Suprapubic skin (tissue), 4 donors: ENCODE results near the gene SYDE1. TPM values are rescaled to one million over a fixed set of nuclear protein-coding genes. Genes with fewer than 3 reads are reported as not detected.

Experiments
- DNase-seq, 2 donors: peaks; one replicate each; pipeline ENCODE4 v3.0.0-alpha.2; 2019; ENCODE audit warnings: low spot score in 2 of 2
- H3K27ac ChIP-seq: fragments of 200-600 bp; sonication (generic); one replicate; pipeline ENCODE4 v1.5.1; 2019
- H3K27me3 ChIP-seq: fragments of 200-600 bp; sonication (generic); one replicate; pipeline ENCODE4 v1.5.1; 2019
- H3K36me3 ChIP-seq: fragments of 200-600 bp; sonication (generic); one replicate; pipeline ENCODE4 v1.5.1; 2019
- H3K4me1 ChIP-seq: fragments of 200-600 bp; sonication (generic); one replicate; pipeline ENCODE4 v1.5.1; 2019
- H3K4me3 ChIP-seq: fragments of 200-600 bp; sonication (generic); one replicate; pipeline ENCODE4 v1.5.1; 2019; ENCODE audit warnings: mild to moderate bottlenecking
- H3K9me3 ChIP-seq: fragments of 200-600 bp; sonication (generic); one replicate; pipeline ENCODE4 v1.5.1; 2019
- EP300 ChIP-seq: sonication (generic); formaldehyde crosslinking; IDR thresholded peaks from one replicate; pipeline ENCODE4 v1.6.1; 2017; ENCODE audit warnings: antibody characterized with exemption
- POLR2A ChIP-seq, 2 donors: fragments of 450-650 bp; IDR thresholded peaks; one replicate each; pipeline ENCODE4 v1.6.1; 2017; ENCODE audit warnings: antibody characterized with exemption in 2 of 2, mild to moderate bottlenecking in 2 of 2, moderate library complexity in 2 of 2
- POLR2AphosphoS5 ChIP-seq, 3 donors: sonication (generic); formaldehyde crosslinking; IDR thresholded peaks; one replicate each; pipeline ENCODE4 v1.6.1; 2017; ENCODE audit warnings: antibody characterized with exemption in 3 of 3
- WGBS: methylation state at CpG from one replicate; pipeline ENCODE4 v1.1.5; 2018; 5-methylcytosine and 5-hydroxymethylcytosine counted together
- total RNA-seq, 4 donors: library from RNA; depleted of rRNA; stranded (reverse); fragments of >200 nt; gene quantifications; one replicate each; pipeline ENCODE4 v1.1.0, GENCODE V29; 2016
- TF ChIP-seq, protein P1 (sequence below), 2 donors: fragments of 200-600 bp in 1 of 2; fragments of 450-650 bp in 1 of 2; sonication (generic) in 1 of 2; IDR thresholded peaks; one replicate each; pipeline ENCODE4 v1.5.1; 2016 to 2019; ENCODE audit warnings: antibody characterized with exemption in 2 of 2, mild to moderate bottlenecking in 1 of 2, moderate library complexity in 1 of 2

The SYDE1 gene
- total RNA-seq, 4 donors from 2014 or later = 3.8 to 17.8 (median 6.8) TPM

DNA sequence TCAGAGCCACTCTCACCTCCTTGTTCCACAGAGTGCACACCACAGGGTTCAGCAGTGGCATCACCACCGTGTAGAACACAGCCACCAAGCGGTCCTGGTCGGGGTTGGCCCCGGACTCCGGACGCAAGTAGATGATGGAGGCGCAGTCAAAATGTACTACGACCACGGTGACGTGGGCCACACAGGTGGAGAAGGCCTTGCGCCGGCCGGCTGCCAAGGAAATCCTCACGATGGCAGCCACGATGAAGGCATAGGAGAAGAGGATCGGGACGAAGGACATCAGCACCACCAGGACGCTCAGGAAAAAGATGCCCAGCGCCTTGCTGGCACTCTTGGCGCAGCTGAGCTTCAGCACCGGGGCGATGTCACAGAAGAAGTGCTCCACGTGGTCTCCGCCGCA, 33.9 kb downstream of the SYDE1 start:
- DNase-seq = no peak
- Histone ChIP-seq H3K4me1 (peaks cover 2% of the 10 kb centered on the region), H3K27ac (no peak overlapping the region), H3K27me3 (no peaks in the 10 kb centered on the region), H3K36me3 (no peaks in the 10 kb centered on the region), H3K4me3 (no peak overlapping the region), H3K9me3 (no peaks in the 10 kb centered on the region)
- 87% methylated on average over 22 of the region's 25 CpGs for whole genome bisulfite sequencing
- TF ChIP-seq POLR2AphosphoS5 (IDR thresholded peaks at IDR 0.05) (no peak), EP300 (no peak), POLR2A (IDR thresholded peaks at IDR 0.05) (no peak)
- TF ChIP-seq, protein P1, sequence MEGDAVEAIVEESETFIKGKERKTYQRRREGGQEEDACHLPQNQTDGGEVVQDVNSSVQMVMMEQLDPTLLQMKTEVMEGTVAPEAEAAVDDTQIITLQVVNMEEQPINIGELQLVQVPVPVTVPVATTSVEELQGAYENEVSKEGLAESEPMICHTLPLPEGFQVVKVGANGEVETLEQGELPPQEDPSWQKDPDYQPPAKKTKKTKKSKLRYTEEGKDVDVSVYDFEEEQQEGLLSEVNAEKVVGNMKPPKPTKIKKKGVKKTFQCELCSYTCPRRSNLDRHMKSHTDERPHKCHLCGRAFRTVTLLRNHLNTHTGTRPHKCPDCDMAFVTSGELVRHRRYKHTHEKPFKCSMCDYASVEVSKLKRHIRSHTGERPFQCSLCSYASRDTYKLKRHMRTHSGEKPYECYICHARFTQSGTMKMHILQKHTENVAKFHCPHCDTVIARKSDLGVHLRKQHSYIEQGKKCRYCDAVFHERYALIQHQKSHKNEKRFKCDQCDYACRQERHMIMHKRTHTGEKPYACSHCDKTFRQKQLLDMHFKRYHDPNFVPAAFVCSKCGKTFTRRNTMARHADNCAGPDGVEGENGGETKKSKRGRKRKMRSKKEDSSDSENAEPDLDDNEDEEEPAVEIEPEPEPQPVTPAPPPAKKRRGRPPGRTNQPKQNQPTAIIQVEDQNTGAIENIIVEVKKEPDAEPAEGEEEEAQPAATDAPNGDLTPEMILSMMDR (IDR thresholded peaks at IDR 0.05) = no peak

DNA sequence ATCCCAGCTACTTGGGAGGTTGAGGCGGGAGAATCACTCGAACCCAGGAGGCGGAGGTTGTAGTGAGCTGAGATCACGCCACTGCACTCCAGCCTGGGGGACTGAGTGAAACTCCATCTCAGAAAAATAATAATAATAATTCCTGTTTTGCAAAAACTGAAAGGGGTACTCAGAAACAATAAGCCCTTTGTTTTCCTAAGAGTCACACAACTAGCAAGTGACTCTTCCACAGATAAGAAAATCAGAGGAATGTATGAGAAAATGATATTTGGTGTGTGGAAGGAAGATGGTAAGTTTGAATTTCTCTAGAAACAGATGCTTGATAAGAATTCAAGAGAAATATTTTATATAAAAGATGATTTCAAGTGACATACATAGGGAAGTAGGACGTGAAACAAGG, 35.1 kb downstream of the SYDE1 start:
- TF ChIP-seq EP300 = no peak
- no peak for TF ChIP-seq POLR2AphosphoS5 (IDR thresholded peaks at IDR 0.05)
- no peak for TF ChIP-seq POLR2A (IDR thresholded peaks at IDR 0.05)
- TF ChIP-seq, protein P1 (IDR thresholded peaks at IDR 0.05) = no peak
- H3K4me1 ChIP-seq = no peaks in the 10 kb centered on the region
- H3K36me3 ChIP-seq = no peaks in the 10 kb centered on the region
- H3K27me3 ChIP-seq = no peaks in the 10 kb centered on the region
- DNase-seq = no peak
- H3K4me3 ChIP-seq = no peak overlapping the region
- no peaks in the 10 kb centered on the region for H3K9me3 ChIP-seq
- 87% methylated on average over 5 of the region's 5 CpGs for WGBS
- no peak overlapping the region for H3K27ac ChIP-seq

DNA sequence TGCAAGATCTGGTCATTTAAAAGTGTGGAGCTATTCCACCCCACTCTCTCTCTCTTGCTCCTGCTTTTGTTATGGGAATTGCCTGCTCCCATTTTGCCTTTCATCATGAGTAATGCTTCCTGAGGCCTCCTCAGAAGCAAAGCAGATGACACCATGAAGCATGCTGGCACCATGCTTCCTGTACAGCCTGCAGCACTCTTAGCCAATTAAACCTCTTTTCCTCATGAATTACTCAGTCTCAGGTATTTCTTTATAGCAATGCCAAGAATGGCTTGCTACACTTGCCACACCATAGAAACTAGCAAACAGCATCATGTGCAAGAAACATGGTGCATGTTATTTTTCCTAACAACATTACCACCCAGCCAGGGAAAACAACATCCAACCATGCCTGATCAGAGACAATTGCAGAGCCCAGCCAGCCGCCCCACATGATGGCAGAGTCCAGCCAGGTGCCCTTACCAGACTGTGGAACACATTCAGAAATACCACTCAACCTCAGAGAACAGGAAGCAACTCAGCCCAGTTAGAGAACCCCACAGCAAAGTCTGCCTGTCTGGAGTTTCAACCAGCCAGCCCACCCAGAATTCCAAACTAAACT, 36.9 kb downstream of the SYDE1 start:
- Histone ChIP-seq H3K27ac (no peak overlapping the region), H3K36me3 (no peaks in the 10 kb centered on the region), H3K4me3 (no peak overlapping the region), H3K27me3 (no peaks in the 10 kb centered on the region), H3K4me1 (no peaks in the 10 kb centered on the region), H3K9me3 (no peaks in the 10 kb centered on the region)
- WGBS = 43% methylated on average over 1 of the region's 1 CpG
- TF ChIP-seq, protein P1 (IDR thresholded peaks at IDR 0.05) = no peak
- TF ChIP-seq EP300 = no peak
- TF ChIP-seq POLR2A (IDR thresholded peaks at IDR 0.05) = no peak
- TF ChIP-seq POLR2AphosphoS5 (IDR thresholded peaks at IDR 0.05) = no peak
- no peak for DNase-seq

DNA sequence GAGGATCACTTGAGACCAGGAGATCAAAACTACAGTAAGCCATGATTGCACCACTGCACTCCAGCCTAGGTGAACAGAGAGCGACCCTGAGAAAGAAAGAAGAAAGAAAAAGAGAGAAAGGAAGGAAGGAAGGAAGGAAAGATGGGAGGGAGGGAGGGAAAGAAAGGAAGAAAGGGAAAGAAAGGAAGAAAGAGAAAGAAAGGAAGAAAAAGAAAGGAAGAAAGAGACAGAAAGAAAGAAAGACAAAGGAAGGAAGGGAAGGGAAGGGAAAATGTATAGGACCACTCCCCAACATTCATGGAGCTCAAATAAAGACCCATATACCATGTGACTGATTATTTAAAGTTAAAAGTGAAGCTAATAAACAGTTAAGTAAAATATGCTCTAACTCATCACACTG, 39.9 kb downstream of the SYDE1 start:
- 93% methylated on average over 1 of the region's 1 CpG for WGBS
- Histone ChIP-seq H3K9me3 (no peaks in the 10 kb centered on the region), H3K4me3 (no peak overlapping the region), H3K27me3 (no peaks in the 10 kb centered on the region), H3K27ac (no peak overlapping the region), H3K4me1 (no peaks in the 10 kb centered on the region), H3K36me3 (no peaks in the 10 kb centered on the region)
- DNase-seq = no peak
- no peak for TF ChIP-seq POLR2A (IDR thresholded peaks at IDR 0.05)
- TF ChIP-seq, protein P1 (IDR thresholded peaks at IDR 0.05) = no peak
- TF ChIP-seq EP300 = no peak
- no peak for TF ChIP-seq POLR2AphosphoS5 (IDR thresholded peaks at IDR 0.05)

DNA sequence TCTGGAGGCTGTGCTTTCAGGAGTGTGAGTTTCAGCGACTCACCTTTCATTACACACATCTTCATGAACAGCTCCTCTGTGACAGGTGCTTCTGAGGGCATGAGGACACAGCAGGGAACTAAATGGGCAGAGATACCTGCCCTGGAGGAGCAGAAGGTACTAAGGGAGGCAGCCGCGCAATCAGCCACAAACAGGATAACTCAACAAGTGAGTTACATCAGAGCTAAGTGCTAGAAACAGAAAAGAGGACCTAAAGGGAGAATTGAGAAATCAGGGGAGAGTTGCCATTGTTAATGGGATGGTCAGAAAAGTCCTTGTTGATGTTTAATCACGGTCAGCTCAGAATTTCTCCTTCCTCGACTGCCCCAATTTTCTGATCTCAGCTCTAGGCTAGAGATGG, 42.5 kb downstream of the SYDE1 start:
- DNase-seq = no peak
- no peaks in the 10 kb centered on the region for H3K9me3 ChIP-seq
- H3K27ac ChIP-seq = no peak overlapping the region
- H3K27me3 ChIP-seq = no peaks in the 10 kb centered on the region
- 72% methylated on average over 5 of the region's 5 CpGs for WGBS
- TF ChIP-seq, protein P1 (IDR thresholded peaks at IDR 0.05) = no peak
- TF ChIP-seq EP300 = no peak
- TF ChIP-seq POLR2AphosphoS5 (IDR thresholded peaks at IDR 0.05) = no peak
- TF ChIP-seq POLR2A (IDR thresholded peaks at IDR 0.05) = no peak
- H3K36me3 ChIP-seq = no peaks in the 10 kb centered on the region
- H3K4me3 ChIP-seq = no peak overlapping the region
- no peaks in the 10 kb centered on the region for H3K4me1 ChIP-seq
